Endothelial cell of coronary artery (primary cell): Measurements from ENCODE around the gene TIMM8A. TPM values are rescaled to one million over a fixed set of nuclear protein-coding genes. Genes with fewer than 3 reads are reported as not detected.

Experiments used
- total RNA-seq: library from RNA; depleted of rRNA; stranded (reverse); fragments of >200 nt; gene quantifications from 2 replicates; pipeline ENCODE4 v1.2.3, GENCODE V29; 2014

The TIMM8A gene, protein sequence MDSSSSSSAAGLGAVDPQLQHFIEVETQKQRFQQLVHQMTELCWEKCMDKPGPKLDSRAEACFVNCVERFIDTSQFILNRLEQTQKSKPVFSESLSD
- 3.9 and 4.0 TPM in 2 replicates for total RNA-seq

DNA sequence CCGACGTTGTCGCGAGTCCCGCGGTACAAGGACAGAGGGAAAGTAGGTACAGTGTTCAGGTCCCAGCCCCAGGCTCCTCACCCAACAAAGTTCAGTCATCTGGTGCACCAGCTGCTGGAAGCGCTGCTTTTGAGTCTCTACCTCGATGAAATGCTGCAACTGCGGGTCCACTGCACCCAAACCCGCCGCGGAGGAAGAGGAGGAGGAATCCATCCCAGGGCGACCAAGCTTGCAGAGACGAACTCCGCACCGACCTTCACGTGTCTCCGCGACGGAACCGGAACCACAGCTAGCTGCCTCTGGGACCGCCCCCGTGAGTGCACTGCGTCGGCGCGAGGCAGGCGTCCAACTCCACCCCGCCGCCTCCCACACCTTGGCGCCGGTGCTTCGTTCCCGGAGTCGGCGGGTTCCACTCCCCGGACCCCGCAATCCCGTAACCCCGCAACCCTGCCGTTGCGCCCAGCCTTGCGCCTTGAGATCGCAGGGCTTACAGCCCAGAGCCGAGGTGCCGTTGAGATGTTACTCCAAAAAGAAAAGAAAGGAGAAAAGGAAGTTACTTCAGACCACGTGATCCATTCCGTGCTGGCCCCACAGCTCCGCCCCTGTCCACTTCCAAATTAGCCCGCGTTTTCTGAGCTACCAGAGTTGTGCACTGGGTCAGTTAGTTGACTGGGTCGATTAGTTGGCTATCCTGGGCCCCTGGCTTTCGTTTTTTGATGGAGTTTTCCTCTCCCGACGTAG is at the start of gene TIMM8A:
Gene TIMM8A, minus strand, starts transcription at position 291 of the 741 bp plus-strand sequence. Its CDS starts 78 bp downstream, at position 213.

DNA sequence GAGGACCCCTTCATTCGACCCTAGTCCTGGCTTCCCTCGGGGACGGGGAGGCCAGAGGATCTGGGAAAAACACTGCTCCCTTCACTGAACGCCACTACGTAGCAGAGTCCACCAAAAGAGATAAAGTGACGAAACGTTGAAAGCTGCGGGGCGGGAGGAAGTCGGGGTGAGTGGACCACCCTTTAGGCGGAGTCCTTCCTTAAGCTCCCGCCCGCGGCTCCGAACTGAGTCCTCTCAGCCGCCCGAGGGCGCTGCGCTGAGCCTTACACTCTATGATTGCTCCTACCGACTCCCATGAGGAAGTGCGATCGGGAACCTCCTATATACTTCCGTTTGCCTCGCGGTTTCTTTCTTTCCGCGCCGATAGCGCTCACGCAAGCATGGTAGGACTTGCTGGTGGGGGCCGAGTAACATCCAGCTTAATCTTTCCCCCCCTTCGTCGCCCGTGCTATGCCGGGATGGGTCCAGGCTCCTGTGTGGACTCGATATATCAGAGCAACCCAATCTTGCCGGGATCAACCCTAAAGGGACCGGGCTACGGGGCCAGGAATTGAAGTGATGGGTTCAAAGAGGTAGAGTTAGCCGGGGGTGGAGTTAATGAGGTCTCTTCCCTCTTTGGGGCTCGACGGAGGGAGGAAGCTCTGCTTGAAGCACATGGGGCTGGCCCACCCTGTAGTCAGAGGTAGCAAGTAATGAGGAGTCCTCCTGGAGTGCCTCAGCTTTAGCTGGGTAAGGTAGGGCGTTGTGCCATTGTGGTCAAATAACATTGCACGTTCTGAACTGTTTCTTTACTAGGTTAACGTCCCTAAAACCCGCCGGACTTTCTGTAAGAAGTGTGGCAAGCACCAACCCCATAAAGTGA is 42.4 kb upstream of the TIMM8A start, which contains the start of gene RPL36A:
Gene RPL36A, plus strand, starts transcription at position 348 of the 862 bp plus-strand sequence. Its CDS starts 33 bp downstream, at position 381.

DNA sequence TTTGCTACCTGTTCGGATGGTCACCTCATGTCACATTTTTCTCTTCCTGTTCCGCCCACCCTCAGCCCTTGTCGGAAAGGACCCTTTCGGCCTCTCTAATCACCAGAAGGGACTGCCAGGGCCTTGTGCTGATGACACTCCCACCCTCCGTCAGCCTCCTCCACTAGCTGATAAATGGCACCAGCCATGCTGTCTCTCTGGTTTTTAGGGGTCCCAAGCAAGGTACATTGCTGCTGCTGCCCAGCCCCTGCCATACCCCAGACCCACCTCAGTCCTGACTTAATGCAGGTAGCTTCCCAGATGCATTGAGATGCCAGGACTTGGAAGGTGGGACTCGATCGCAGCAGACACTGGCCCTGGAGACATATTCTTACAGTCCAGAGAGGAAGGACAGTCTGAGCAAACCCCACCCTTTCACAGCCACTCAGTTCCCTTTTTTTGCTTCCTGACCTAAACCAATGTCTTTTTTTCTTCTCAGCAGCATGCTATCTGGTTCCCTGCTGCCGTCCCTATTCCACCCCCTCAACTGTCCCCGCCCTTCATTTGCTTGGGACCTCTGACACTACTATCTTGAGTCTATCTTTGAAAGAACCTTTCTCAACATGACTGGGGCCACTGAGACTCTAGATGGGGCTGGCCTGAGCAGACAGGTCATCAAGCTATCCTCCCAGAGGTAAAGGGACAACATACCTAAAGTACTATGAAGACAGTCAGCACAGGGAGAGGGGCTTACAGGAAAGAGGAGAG is 37.4 kb upstream of the TIMM8A start, which contains the start of gene BTK:
Gene BTK, minus strand, starts transcription at position 397 of the 747 bp plus-strand sequence. CDS start 10,907 bp downstream, outside the sequence.

Other genes starting within 250 kb of the TIMM8A start
- gene DRP2, start 129.0 kb downstream of the TIMM8A start, total RNA-seq, result 0.18 and 0.47 TPM in 2 replicates
- 0.09 and 0.81 TPM in 2 replicates for gene TAF7L, start 57.4 kb downstream of the TIMM8A start, total RNA-seq
- 0.09 TPM in 1 of 2 replicates, not detected in the other for gene BTK, start 37.4 kb upstream of the TIMM8A start, total RNA-seq
- gene RPL36A, start 42.3 kb upstream of the TIMM8A start, total RNA-seq, result 769 and 978 TPM in 2 replicates
- 20.0 and 31.0 TPM in 2 replicates for gene GLA, start 59.2 kb upstream of the TIMM8A start, total RNA-seq
- gene HNRNPH2, start 59.5 kb upstream of the TIMM8A start, total RNA-seq, result 85.3 and 96.6 TPM in 2 replicates
- 4.5 and 5.1 TPM in 2 replicates for gene ARMCX4, start 136.7 kb upstream of the TIMM8A start, total RNA-seq
- 24.6 and 38.5 TPM in 2 replicates for gene ARMCX1, start 201.8 kb upstream of the TIMM8A start, total RNA-seq